ENCODE data around the gene HDAC4.

Gene HDAC4

GRCh38 chr2:239227661-239228371, 173.0 kb downstream of the HDAC4 start:
- no peak for DNase-seq

GRCh38 chr2:239226677-239227581, 173.9 kb downstream of the HDAC4 start:
- DNase-seq, result no peak

- DNase-seq, result no peak
These were observed 174.8 kb downstream of the HDAC4 start for GRCh38 chr2:239225871-239226561.

GRCh38 chr2:239225371-239225851, 175.4 kb downstream of the HDAC4 start:
- no peak for DNase-seq

GRCh38 chr2:239224955-239225354, 175.9 kb downstream of the HDAC4 start:
- no peak for DNase-seq

GRCh38 chr2:239224199-239224570, 176.6 kb downstream of the HDAC4 start:
- DNase-seq, result no peak

GRCh38 chr2:239223310-239224198, 177.3 kb downstream of the HDAC4 start:
- no peak for DNase-seq

- DNase-seq, result no peak
These were observed 178.0 kb downstream of the HDAC4 start for GRCh38 chr2:239222706-239223309.

- DNase-seq, result no peak
These were observed 178.5 kb downstream of the HDAC4 start for GRCh38 chr2:239222312-239222660.

- no peak for DNase-seq
These were observed 179.8 kb downstream of the HDAC4 start for GRCh38 chr2:239220981-239221396.

- no peak for DNase-seq
These were observed 180.5 kb downstream of the HDAC4 start for GRCh38 chr2:239220341-239220740.

GRCh38 chr2:239216614-239217273, 184.1 kb downstream of the HDAC4 start:
- no peak for DNase-seq

GRCh38 chr2:239215988-239216613, 184.7 kb downstream of the HDAC4 start:
- no peak for DNase-seq

- no peak for DNase-seq
These were observed 185.5 kb downstream of the HDAC4 start for GRCh38 chr2:239215136-239215925.

GRCh38 chr2:239214725-239215124, 186.1 kb downstream of the HDAC4 start:
- DNase-seq, result no peak

- DNase-seq, result no peak
These were observed 187.1 kb downstream of the HDAC4 start for GRCh38 chr2:239213643-239214101.

GRCh38 chr2:239212929-239213642, 187.7 kb downstream of the HDAC4 start:
- DNase-seq, result no peak

- no peak for DNase-seq
These were observed 188.5 kb downstream of the HDAC4 start for GRCh38 chr2:239212121-239212928.
